DND-41 (cell line): Measurements from ENCODE around the gene CALML6.

Experiments used
- ATAC-seq: fragments of 200-7000 bp; cut with Tn5 transposase; 3 replicates; pipeline ENCODE4 v1.9.1; 2021; ENCODE audit warnings: low read depth; ENCODE audit not compliant: insufficient read depth
- DNase-seq: peaks from one replicate; pipeline ENCODE4 v3.0.0-alpha.2; 2020
- H2AFZ ChIP-seq: 2 replicates; pipeline ENCODE4 v1.6.0; 2012; ENCODE audit warnings: low read depth, low read length
- H3K27ac ChIP-seq: 2 replicates; pipeline ENCODE4 v1.5.1; 2012; ENCODE audit warnings: low read length, inconsistent platforms
- H3K27me3 ChIP-seq: fragments of 200-600 bp; sonication (generic); 2 replicates; pipeline ENCODE4 v1.6.0; 2012; ENCODE audit warnings: low read length, mild to moderate bottlenecking, inconsistent platforms; ENCODE audit not compliant: insufficient read depth, poor library complexity
- H3K36me3 ChIP-seq: 2 replicates; pipeline ENCODE4 v1.5.1; 2012; ENCODE audit warnings: low read length, inconsistent platforms; ENCODE audit not compliant: insufficient read depth
- H3K4me1 ChIP-seq: 2 replicates; pipeline ENCODE4 v1.5.1; 2012; ENCODE audit warnings: mild to moderate bottlenecking, low read length; ENCODE audit not compliant: insufficient read depth
- H3K4me2 ChIP-seq: 2 replicates; pipeline ENCODE4 v1.6.0; 2012; ENCODE audit warnings: mild to moderate bottlenecking, moderate library complexity, low read length, inconsistent platforms; ENCODE audit not compliant: insufficient read depth
- H3K4me3 ChIP-seq, 2 experiments: fragments of 200-600 bp in 1 of 2; shearing (Covaris generic) in 1 of 2; 2 replicates each; pipeline ENCODE4 v1.5.1; 2012 to 2016; ENCODE audit warnings: inconsistent platforms in 2 of 2, low read length in 2 of 2, mild to moderate bottlenecking in 2 of 2, low read depth in 1 of 2, moderate library complexity in 1 of 2
- H3K79me2 ChIP-seq: 2 replicates; pipeline ENCODE4 v1.6.0; 2012; ENCODE audit warnings: low read length, inconsistent platforms; ENCODE audit not compliant: insufficient read depth
- H3K9ac ChIP-seq: 2 replicates; pipeline ENCODE4 v1.6.0; 2012; ENCODE audit warnings: low read depth, mild to moderate bottlenecking, inconsistent platforms, low read length, moderate library complexity
- H3K9me3 ChIP-seq: 2 replicates; pipeline ENCODE4 v1.5.1; 2012; ENCODE audit warnings: low read length, moderate library complexity, mild to moderate bottlenecking, inconsistent platforms; ENCODE audit not compliant: insufficient read depth, severe bottlenecking
- H4K20me1 ChIP-seq: 2 replicates; pipeline ENCODE4 v1.6.0; 2012; ENCODE audit warnings: low read length; ENCODE audit not compliant: insufficient read depth
- CTCF ChIP-seq: IDR thresholded peaks from 2 replicates; pipeline ENCODE4 v1.5.1; 2012; ENCODE audit warnings: borderline replicate concordance, low read length, moderate library complexity, mild to moderate bottlenecking; ENCODE audit not compliant: poor library complexity, severe bottlenecking; ENCODE audit errors: extremely low read depth
- EZH2 ChIP-seq: IDR thresholded peaks from 3 replicates; pipeline ENCODE4 v1.6.1; 2012; ENCODE audit warnings: borderline replicate concordance, low read depth, mild to moderate bottlenecking, moderate library complexity, low read length, inconsistent platforms; ENCODE audit not compliant: severe bottlenecking

Gene CALML6

GRCh38 chr1:1916851-1917251, 1.8 kb downstream of the CALML6 start:
- Histone ChIP-seq H3K4me2 (no peak overlapping the region), H2AFZ (no peak overlapping the region), H3K9ac (no peak overlapping the region), H3K79me2 (no peaks in the 10 kb centered on the region), H3K4me3 (no peak overlapping the region), H3K9me3 (no peaks in the 10 kb centered on the region), H3K27me3 (no peaks in the 10 kb centered on the region), H3K4me1 (peaks cover 17% of the 10 kb centered on the region), H4K20me1 (0 out of 2 replicates have a peak, but pooled peaks cover 12% of the 10 kb centered on the region), H3K27ac (no peak overlapping the region), H3K36me3 (no peaks in the 10 kb centered on the region)
- no peak for ATAC-seq
- no peak for DNase-seq
- TF ChIP-seq EZH2, result no peak
- no peak for TF ChIP-seq CTCF

- H2AFZ ChIP-seq, result no peak overlapping the region
- no peak for ATAC-seq
These were observed 2.4 kb downstream of the CALML6 start for GRCh38 chr1:1917304-1917976.

GRCh38 chr1:1917995-1918900, 3.2 kb downstream of the CALML6 start:
- Histone ChIP-seq H3K27ac (no peak overlapping the region), H3K4me1 (peaks cover 17% of the 10 kb centered on the region), H3K36me3 (no peaks in the 10 kb centered on the region), H3K9me3 (no peaks in the 10 kb centered on the region), H4K20me1 (0 out of 2 replicates have a peak, but pooled peaks cover 12% of the 10 kb centered on the region), H3K9ac (peak overlapping the region; percentile 41; the same call in 1 of the 2 replicates), H3K4me2 (peak overlapping the region; percentile 75), H2AFZ (no peak overlapping the region; the same call in 1 of the 2 replicates), H3K27me3 (no peaks in the 10 kb centered on the region), H3K4me3 (peak overlapping the region in 1 of 2 experiments; percentile 55; a peak in 2 of 4 replicates), H3K79me2 (no peaks in the 10 kb centered on the region)
- TF ChIP-seq EZH2 (no peak), CTCF (no peak)
- DNase-seq (no peak), ATAC-seq (no peak)

More at GRCh38 chr1:1917304-1917976, 2.4 kb downstream of the CALML6 start:
- TF ChIP-seq EZH2 (no peak), CTCF (no peak)
- no peaks in the 10 kb centered on the region for H3K79me2 ChIP-seq
- 0 out of 2 replicates have a peak, but pooled peaks cover 12% of the 10 kb centered on the region for H4K20me1 ChIP-seq
- H3K9me3 ChIP-seq, result no peaks in the 10 kb centered on the region
- H3K4me3 ChIP-seq, result no peak overlapping the region
- peaks cover 17% of the 10 kb centered on the region for H3K4me1 ChIP-seq
- no peaks in the 10 kb centered on the region for H3K27me3 ChIP-seq
- no peak overlapping the region for H3K27ac ChIP-seq
- H3K4me2 ChIP-seq, result no peak overlapping the region
- H3K36me3 ChIP-seq, result no peaks in the 10 kb centered on the region
- no peak overlapping the region for H3K9ac ChIP-seq
- no peak for DNase-seq
